ENCODE measurements around the gene FLNA. TPM values are rescaled to one million over a fixed set of nuclear protein-coding genes. Genes with fewer than 3 reads are reported as not detected.

FLNA gene
- total RNA-seq, 1 donor from 2014 or later: 2,557 TPM

DNA sequence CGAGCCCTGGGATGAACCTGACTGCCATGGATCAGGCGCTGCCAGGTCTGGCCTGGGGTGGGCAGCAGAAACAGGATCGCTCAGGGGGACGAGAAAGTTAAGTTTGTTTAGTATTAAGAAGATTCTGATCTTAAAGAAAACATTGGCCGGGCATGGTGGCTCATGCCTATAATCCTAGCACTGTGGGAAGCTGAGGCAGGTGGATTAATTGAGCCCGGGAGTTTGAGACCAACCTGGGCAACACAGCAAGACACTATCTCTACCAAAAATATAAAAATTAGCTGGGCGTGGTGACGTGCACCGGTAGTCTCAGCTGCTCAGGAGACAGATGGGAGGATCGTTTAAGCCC lies 696 bp upstream of the FLNA start:
- DNase-seq (ENCODE audit: low read depth, low spot score): no peak

DNA sequence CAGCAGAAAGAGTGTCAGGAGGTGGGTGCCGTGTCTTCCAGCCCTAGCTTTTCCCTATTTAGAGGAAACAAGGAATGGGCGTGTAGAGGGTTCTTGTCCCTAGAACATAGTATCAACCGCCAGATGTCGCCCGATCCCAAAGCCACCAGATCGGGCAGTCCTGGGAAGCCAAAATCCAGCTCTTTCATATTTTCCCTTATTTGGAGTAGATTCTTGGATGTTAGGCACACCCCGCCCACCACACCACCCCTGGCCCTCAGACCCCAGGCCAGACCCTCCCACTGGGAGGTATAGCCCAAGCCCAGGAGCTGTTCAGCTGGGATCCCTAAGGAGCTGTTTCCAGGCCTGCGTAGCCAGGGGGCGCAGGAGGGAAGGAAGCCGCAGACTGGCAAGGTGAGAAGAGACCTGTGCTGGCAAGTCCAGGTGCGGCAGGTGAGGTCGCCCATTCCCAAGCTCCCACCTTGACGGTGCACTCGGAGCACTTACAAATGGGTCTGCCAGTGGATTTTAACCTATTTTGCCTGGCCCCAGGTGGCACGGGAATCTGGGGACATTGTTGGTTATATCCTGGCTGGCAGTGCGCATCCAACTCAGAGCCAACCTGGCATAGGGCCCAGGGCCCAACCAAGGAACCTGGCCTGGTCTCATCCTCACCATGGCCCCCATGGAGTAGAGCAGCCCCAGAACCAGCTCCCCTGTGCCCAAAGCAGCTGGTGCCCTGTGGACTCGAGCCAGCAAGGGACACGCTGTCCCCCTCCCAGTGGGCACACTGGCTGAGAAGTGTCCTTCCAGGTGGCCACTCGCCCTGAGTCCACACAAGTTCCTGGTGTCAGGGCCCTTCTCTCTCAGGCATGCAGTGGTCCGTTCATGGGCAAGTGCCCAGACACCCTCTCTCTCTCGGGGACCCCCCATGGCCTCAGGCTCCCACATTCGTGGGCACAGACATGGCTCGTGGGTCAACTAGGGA lies 811 bp downstream of the FLNA start:
- DNase-seq (ENCODE audit: low read depth, low spot score): peak; percentile 37

DNA sequence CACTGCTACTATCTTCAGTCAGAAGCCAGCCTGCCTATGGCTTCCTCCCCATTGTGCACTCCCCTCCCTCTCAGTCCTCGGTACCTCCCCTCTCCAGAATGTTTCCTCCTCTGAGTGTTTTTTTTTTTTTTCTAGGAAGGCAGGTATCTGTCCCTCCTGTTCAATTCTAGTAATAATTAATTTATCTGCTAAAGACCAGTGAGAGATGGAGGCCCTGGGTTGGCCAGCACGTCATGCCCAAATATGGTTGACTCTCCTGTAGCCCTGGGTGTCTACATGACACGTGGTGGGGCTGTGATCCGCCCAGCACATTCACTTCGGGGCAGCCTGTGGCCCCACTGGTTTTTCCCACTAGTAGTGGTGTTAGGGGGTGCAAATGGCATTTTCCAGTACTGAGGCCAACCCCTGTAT lies 1.8 kb downstream of the FLNA start:
- DNase-seq (ENCODE audit: low read depth, low spot score): no peak

DNA sequence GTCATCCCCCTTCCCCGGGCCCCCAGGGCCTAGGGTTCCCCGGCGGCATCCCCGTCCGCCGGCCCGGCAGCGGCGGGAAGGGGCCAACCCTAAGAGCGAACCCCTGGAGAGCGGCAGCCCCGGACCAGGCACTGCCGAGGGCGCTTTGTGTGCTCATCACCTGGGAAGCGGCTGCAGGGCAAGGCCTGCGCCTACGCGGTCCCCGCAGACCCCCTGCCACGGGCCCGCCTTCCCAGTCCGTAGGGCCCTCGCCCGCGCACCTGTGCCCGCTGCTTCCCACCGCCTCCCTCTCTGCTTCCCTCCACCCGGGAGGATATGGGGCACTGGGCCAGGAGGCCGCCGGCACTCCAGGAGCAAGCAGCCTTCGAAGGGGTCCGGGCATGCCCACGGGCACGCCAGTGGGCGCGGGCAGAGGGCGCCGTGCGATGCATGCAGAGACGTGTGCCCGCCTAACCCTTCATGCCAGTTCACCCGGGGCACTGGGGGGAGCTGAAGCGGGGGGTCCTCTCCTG lies 2.6 kb downstream of the FLNA start:
- DNase-seq (ENCODE audit: low read depth, low spot score): no peak

DNA sequence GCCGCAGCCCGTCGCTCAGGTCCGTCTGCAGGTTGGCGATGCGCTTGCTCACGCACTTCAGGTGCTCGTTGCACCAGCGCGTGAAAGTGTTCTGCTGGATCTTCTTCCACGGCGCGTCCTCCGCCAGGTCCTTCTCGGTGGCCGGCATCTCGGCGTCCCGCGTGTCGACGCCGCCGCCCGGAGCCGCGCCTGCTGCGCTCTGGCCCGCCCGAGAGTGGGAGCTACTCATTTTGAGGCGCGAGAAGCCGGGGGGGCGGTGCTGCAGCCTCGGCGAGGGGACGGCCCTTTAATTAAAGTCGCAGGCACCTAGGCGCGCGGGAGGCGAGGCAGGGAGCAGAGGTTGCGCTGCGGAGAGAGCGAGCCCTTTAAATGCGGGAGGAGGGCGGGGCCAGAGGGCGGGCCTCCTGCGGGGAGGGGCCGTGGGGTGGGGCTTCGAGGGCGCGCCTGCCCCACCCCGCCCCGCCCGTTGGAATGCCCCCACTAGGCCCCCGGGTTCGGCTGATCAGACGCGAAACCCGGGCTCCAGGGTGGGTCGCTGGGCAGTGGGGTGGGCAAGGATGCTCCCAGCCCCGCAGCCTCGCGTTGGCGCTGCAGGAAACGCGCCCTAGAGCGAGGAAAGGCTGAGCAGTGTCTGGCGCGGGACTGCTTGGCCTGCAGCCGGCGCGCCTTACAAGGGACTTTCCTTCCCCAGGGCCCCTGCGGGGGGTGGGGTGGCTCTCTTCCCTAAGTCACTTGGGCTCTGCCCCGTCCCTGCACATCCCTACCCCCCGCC lies 3.2 kb downstream of the FLNA start:
- DNase-seq (ENCODE audit: low read depth, low spot score): peak; percentile 68

DNA sequence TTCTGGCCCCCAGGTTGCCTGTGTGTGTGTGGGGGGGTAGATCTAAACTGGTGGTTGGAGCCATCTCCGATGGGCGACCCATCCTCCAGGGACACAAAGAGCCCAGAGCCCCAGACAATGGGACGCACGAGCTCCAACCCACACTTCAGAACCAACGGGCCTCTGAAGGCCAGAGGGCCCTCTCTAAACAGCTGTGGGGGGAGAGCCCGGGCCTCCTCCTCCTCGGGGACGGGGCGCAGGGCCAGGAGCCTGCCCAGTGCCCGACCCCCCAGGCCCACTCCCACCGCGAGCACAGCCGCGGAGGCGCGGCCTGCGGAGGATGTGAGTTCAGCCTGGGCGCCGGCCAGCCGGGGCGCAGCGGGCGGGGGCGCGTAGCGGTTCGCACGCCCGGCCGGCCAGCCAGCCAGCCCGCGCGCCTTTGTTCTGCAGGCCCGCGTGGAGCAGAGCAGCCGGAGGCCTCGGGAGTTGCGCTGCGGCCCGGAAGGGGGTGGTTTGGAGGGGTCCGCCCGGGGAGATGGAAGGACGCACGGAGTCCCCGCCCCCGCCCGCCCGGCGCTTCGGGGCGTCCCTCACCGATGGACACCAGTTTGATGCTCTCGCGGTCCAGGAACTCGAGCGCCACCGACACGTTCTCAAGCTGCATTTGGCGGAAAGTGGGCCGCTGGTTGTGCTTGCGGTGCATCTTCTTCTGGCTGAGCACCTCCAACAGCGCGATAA lies 4.0 kb downstream of the FLNA start:
- no peak for DNase-seq (ENCODE audit: low read depth, low spot score)

DNA sequence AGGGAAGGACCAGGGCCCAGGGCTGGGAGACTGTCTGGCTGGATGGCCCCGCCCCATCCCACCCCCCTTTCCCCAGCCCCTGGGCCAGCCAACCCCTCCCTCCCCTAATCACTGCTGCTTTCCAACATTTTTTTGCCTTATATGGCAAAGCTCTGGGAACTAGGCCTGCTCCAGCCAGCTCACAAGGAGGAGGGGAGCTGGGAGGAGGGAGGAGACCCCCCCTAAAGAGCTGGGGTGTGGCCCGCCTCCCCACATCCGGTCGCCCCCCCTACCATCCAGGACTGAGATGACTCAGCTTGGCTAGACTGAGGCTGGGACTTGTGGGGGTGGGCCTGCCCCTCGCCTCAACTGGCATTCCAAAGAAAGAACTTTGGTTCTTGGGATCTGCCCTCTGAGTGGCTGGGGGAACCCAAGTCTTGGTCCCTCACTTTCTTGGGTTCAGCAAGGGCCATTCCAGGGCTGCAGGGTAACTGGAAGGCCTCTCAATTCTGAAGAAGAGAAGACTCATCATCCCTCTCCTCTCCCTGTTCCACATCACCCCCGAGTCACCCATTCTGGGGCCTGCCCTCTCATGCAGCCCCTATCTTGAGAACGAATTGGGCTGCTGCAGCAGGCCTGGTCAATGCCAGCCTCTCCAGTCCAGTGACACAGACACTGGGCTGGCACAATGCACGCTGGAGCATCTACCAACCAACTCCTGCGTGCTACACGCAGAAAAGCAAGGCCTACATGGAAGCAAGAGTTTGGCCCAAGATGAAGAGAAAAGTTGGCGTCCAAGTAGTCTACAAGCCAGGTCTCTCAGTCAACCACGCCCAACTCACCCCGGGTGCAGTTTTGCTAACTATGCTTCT lies 4.8 kb downstream of the FLNA start:
- peak; percentile 82 for DNase-seq (ENCODE audit: low read depth, low spot score)

DNA sequence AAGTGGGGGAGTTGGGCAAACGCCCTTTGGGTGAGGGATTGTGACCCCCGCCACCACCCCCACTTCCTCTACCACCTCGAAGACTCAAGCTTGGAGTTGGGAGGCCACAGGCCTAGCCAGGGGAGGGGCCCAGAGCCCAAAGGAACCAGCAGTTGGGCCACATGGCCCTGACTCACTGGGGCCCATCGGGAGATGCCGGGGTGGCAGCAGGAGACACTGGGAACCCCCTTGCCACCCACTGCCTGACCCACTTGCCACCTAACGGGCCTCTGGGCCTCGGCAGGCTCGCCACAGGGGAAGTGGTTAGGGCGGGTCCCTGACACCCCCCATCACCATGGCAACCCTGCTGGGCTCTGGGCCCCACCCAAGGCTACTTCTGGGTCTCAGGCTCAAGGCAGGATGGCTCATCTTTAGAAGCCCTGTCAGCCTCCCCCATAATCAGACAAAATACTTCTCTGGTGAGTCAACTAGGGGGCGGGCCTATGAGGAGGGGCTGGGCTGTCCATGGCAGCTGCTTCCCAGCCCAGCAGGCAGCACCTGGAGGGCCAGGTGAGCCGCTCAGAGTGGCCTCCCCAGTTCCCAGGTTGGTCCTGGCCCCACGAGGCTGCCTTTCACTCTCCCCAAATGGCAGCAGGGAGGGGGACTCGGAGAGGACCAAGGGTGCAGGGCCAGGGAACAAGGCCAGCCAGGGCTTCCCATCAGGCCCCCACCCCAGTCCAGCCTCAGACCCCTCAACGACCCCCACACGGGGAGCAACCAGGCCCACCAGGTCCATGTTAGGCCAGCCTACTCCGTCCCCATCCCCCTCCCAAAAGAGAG lies 5.6 kb downstream of the FLNA start:
- peak; percentile 53 for DNase-seq (ENCODE audit: low read depth, low spot score)

DNA sequence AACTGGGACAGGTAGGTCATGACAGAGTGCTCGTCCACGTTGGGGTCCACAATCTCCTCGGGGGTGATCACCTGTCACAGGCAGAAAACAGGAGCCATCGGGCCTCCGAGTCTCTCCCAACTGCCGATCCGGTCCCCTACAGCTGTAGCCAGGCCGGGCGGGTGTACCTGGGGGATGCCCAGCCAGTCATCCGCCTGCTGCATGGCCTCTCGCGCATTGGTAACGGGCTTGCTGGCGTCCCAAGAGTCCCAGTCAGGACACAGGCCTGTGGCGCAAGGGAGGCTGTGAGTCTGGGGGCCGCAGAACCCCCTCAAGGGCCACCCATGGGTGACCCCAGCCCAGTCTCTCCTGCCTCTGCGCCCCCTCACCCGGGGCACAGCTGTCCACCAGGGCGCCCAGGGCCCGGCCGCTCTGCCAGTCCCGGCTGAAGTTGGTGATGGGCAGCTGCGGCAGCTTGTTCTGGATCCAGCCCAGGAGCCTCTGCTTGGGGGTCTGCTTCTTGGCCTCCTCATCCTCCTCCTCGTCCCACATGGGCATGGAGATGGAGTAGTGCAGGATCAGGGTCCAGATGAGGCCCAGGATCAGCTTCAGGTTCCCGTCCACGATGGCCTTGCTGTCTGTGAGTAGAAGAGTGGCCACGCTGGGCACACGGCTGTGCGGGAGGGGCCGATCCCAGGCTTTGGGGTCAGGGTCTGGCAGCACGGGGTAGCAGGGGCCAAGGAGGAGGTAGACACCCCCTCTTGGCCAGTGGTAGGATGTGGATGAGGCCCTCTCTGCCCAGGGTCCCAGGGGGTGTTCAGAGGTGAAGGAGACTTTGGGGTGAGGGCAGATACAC lies 6.7 kb downstream of the FLNA start:
- DNase-seq (ENCODE audit: low read depth, low spot score): no peak

DNA sequence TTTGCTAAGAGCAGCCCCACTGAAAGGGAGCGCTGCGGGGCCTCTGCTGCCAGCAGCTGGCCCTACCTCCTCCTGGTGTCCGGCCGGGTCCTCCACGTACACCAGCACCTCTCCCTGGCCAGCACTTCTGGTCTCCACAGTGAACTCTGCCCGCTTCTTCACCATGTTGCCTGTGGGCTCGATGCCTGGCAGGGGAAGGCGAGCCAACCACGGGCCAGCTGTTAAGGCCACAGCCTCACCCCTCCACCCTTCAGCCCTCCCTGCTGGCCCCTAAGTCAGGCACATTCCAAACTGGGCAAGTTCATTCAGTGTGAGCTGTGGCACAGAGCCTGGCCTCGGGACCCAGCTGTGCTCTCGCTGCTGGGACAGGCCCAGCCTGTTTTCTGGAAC lies 7.8 kb downstream of the FLNA start:
- DNase-seq (ENCODE audit: low read depth, low spot score): no peak

DNA sequence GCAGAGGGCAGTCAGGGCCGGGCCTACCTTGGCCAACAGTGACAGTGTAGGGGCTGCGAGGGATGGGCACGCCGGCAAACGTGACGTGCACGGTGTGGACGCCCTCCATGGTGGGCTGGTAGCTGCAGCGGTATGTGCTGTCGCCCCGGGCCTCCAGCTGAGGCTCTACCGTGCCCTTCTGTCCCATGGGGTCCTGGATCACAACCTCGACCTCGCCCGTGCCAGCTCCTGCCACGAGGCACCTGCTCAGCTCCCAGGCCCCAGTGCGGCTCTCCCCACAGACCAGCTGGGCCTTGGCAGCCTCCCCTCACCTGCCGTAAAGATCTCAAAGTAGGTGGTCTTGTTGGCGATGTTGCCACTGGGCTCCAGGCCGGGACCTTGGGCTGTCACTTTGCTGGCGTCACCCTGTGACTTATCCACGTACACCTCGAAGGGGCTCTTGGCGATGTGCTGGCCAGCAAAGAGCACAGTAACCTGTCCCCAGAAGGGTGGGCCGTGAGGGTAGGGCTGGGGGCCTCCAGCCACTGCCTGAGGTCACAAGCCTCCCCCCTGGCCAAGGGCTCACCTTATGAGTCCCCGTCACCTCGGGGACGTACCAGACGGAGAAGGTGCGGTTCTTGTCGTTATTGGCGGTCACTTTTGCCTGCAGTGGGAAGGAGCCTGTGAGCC lies 8.3 kb downstream of the FLNA start:
- DNase-seq (ENCODE audit: low read depth, low spot score): no peak

DNA sequence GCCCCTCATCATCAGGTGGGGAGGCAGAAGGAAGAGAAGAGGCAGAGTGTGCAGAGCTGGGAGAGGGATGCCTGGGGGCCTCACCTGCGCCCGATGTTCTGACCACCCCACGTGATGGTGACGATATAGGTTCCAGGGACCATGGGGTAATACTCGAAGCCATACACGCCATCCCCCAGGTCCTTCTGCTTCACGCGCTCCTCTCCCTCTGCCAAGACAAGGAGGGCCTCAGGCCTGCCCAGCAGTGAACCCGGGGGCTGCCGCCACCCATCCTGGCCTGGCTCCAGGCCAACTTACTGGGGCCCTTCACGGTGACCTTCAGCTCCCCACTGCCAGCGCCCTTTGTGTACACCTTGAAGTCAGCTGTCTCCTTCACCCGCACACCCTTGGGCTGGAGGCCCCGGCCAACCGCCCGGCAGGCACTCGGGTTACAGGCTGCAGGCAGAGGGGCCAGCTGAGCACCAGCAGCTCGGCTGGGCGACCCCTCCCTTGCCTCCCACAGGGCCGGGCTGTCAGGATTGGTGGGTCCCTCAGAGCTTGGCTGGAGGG lies 9.3 kb downstream of the FLNA start:
- no peak for DNase-seq (ENCODE audit: low read depth, low spot score)

DNA sequence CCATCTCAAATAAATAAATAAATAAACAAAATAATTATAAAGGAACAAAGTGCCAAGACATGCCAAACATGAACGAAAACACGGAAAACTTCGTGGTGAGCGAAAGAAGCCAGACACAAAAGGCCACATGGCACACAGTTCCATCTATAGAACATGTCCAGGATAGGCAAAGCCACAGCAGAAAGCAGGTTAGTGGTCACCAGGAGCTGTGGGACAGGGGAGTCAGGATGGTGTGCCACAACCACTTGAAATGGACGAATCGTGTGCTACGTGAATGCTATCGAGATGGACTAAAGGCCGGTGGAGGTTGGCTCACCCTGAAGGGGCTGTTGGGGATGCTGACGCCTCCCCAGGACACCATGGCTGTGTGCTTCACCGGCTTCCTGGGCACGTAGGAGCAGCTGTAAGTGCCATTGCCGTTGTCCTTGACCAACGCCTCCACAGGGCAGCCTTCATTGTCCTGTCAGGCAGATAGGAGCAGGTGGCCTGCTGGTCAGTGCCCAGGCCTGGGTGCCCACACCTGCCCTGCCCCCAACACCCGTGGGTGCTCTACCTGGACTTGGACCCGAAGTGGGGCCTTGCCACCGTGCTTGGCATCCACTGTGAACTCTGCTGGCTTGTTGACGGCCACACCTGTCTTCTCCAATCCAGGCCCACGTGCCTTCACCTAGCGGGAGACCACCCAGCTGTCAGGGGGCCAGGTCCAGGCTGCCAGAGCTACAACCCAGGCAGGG lies 10.6 kb downstream of the FLNA start:
- no peak for DNase-seq (ENCODE audit: low read depth, low spot score)

DNA sequence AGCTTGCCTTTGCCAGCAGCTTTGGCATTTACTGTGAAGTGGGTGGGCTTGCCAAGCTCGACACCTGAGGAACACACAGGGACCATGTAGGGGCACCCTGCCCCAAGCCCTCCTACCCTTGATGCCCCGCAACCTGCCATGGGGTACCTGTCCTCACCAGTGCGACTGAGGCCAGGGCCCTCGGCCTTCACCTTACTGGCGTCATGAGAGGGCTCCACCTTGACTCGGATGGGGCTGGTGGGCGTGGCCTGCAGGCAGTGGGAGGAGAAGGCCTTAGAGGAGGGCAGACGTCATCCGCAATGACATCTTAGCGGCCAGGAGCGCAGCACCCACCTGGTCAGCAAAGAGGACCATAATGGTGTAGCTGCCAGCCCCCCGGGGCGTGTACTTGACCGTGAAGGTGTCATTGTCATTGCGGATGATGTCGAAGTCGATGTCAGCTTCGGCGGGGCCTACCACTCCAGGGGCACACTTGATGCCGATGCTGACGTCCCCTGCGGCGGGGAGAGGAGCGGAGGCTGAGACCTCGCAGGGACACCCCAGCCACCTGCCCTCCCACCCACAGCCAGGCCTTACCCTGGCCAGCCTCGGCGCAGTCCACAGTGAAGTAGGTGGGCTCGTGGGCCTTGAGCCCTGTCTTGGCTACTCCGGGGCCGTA lies 12.2 kb downstream of the FLNA start:
- no peak for DNase-seq (ENCODE audit: low read depth, low spot score)

DNA sequence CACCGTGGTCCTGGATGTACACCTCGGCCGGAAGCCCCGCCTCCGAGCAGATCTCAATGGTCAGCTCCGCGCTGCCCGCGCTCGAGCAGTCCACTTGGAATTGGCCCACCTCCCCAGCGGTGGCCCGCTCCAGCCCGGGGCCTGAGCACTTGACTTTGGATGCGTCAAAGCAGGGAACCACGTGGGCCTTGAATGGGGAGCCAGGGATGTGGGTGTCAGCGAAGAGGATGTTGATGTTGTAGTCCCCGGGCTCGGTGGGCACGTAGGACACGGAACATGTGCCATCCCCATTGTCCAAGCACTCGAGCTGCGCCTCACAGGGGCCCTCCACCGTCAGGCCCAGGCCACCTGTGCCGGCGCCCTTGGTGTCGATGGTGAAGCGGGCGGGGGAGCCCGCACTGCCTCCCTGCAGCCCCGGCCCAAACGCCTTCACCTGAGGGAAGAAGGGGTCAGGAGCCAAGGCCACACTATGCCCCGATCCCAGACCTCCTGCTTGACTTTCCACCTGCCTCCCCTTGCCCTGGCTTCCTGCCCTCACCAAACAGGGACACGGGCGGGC lies 14.2 kb downstream of the FLNA start:
- no peak for DNase-seq (ENCODE audit: low read depth, low spot score)

DNA sequence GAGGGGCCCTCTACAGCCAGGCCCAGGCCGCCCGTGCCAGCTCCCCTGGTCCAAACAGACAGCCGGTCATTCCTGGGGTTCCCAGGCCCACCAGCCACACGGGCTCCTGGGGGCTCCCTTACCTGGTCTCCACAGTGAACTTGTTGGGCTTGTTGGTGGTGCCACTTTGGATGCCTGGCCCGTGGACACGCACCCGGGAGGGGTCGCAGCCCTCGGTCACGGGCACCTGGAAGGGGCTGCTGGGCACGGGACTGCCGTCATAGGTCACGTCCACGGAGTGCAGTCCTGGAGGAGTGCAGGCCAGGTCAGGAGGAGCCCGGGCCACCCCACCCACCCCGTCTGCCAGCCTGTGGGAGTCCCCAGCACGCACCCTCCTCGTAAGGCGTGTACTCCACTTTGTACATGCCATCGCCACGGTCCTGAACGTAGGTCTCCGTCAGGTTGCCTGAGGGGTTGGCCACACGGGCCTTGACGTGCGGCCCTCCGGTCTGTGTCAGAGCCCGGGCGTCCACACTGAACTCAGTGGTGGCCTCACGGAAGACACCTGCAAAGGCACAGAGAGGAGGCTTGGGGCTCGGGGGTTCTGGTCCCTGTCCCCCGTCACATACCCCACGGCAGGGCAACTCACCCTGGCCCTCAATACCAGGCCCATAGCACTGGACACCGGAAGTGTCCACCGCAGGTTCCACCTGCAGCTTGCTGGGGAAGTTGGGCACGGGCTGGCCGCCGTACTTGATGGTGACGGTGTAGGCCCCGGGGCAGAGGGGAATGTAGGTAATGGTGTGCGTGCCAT lies 14.9 kb downstream of the FLNA start:
- no peak for DNase-seq (ENCODE audit: low read depth, low spot score)

Measured in pulmonary artery endothelial cell (primary cell).